KG1 (cell line): ENCODE measurements around the gene OR10G4.
"Not testable (repeated sequence)": the region's sequence is repeated elsewhere in the genome, so short reads cannot be mapped to it uniquely, and the experiment has no call there.

Experiments used
- DNase-seq: peaks from one replicate; lab custom pipeline; 2025; lab: John Stamatoyannopoulos, UW

Gene OR10G4, protein sequence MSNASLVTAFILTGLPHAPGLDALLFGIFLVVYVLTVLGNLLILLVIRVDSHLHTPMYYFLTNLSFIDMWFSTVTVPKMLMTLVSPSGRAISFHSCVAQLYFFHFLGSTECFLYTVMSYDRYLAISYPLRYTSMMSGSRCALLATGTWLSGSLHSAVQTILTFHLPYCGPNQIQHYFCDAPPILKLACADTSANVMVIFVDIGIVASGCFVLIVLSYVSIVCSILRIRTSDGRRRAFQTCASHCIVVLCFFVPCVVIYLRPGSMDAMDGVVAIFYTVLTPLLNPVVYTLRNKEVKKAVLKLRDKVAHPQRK

GRCh38 chr11:124012697-124013096 is at the start of gene OR10G4:
Gene OR10G4, plus strand, starts transcription at chr11:124012997. Its CDS starts 2,578 bp downstream, at chr11:124015575.
- no peak for DNase-seq

DNA sequence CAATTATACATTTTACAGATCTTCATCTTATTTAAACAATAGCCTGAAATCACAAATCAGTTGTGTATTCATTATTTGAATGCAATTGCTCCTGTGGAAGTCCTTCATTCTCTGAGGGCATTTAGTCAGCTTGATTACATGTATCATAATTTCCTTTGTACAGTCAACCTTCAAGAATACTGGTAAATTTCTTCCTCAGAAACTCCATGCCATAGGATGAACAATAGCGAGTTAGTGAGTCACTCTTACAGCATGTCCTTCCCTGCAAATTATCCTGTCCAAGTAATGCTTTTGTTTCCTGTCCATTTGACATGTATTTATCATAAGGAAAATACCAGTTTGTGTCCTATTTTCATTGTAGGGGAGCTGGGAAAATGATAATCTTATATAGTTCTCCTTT is 39.0 kb upstream of the OR10G4 start:
- no peak for DNase-seq

GRCh38 chr11:123976770-123977560 is 35.8 kb upstream of the OR10G4 start:
- no peak for DNase-seq

DNA sequence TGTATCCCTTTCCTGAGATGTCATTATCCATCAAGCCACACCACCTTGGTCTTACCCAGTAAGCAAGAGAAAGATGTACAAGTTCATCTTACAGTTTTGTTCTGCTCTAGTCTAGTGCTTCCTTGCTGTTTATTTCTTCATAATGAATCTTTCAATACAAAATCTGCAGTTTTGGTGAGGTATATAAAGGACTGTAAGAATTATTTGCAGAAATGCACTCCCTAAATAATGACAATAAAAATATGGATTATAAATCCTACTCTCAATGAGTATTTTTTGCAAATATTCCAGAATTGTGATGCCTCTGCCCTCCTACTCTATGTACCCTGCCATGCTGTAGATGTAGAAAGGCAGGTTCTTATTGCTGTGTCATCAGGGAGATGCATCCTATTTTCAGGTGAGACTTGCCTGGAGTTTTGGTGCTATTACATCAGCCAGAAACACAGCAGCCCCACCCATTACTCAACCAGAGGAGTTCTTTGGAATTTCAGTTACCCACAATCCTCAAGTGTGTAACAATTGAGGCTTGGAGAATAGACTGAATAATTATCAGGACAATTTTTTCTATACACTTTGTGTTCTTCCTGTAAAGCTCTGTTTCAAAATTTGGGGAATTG is 35.0 kb upstream of the OR10G4 start, which contains the start of gene OR10S1:
Gene OR10S1, minus strand, starts transcription at position 51 of the 617 bp plus-strand sequence. CDS start 117 bp downstream, outside the sequence.
- DNase-seq: no peak

GRCh38 chr11:123979311-123979710 is 33.5 kb upstream of the OR10G4 start:
- DNase-seq: no peak

GRCh38 chr11:123995119-123995518 is 17.7 kb upstream of the OR10G4 start, which contains the start of gene OR10G6:
Gene OR10G6, minus strand, starts transcription at chr11:123995161. Its CDS starts 0 bp downstream, at chr11:123995161.
- no peak for DNase-seq

DNA sequence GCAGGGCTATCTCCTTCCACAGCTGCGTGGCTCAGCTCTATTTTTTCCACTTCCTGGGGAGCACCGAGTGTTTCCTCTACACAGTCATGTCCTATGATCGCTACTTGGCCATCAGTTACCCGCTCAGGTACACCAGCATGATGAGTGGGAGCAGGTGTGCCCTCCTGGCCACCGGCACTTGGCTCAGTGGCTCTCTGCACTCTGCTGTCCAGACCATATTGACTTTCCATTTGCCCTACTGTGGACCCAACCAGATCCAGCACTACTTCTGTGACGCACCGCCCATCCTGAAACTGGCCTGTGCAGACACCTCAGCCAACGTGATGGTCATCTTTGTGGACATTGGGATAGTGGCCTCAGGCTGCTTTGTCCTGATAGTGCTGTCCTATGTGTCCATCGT is 3.0 kb downstream of the OR10G4 start:
- not testable (repeated sequence) for DNase-seq

- DNase-seq: no peak
These were observed 13.7 kb downstream of the OR10G4 start, which contains the start of gene OR10G8 for GRCh38 chr11:124026498-124026897. Gene OR10G8, plus strand, starts transcription at chr11:124026798. Its CDS starts 2,825 bp downstream, at chr11:124029623.

GRCh38 chr11:124036666-124037065 is 23.9 kb downstream of the OR10G4 start:
- DNase-seq: no peak

GRCh38 chr11:124039557-124039956 is 26.8 kb downstream of the OR10G4 start:
- no peak for DNase-seq

DNA sequence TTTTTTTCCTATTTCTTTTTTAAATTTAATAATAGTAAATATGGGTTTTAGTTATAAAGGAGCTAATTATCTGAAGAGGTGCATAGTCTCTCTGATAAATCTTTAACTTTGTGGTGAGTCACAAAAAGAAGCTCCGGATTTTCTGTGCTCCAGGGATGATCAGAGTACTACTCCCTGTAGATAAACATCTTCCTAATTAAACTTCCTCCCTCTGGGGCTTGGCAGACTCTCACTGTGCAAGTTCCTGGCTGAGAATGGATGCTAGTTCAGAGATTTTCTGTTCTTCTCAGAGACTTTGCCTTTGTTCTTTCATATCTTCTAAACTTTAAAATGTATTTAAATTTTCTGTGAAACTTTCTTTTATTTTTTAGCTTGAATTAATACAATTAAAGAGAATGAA is 28.5 kb downstream of the OR10G4 start, which contains the start of gene OR10G7:
Gene OR10G7, minus strand, starts transcription at position 72 of the 400 bp plus-strand sequence. CDS start 2,324 bp downstream, outside the sequence.
- no peak for DNase-seq

GRCh38 chr11:124043420-124043819 is 30.6 kb downstream of the OR10G4 start:
- DNase-seq: no peak

DNA sequence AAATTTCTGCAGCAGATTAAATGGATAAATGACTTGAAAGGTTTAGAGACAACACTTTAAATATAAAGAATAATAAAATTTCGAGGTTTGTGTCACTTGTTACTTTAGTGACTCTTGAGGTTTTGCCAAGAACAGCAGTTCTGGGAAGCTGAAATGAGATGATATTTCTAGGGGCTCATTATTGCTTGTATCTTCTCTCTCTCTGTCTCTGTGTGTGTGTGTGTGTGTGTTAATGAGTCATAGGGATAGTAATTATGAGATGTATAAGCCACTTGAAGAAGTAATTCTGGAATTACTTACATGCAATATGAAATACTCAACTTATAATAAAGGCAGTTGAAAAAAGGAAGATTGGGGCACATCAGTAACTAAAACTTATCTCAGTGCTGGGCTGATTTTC is 38.0 kb downstream of the OR10G4 start:
- DNase-seq: no peak

DNA sequence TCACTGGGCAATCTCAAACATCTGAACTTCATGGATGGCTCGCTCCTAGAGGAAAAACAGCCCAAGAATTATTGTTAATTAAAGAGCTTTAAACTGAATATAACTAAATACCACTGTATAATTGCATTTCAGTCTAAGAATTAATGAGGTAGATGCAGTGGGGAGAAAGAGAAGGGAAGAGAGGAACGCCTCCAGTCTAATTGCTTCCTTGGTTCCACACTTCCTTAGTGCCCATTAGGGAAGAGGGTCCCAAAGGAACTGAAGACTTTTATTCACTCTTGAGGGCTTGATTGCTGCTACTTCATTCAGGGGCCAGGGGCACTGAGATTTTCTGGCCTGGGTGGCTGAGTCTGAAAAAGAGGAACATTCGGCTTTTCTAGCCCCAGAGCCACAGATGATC is 40.2 kb downstream of the OR10G4 start:
- no peak for DNase-seq
